GM04504 (cell line): ENCODE data around the gene DAPK2.
"Not testable (repeated sequence)": the region's sequence is repeated elsewhere in the genome, so short reads cannot be mapped to it uniquely, and the experiment has no call there.

ENCODE experiments used
- DNase-seq: peaks from one replicate; pipeline ENCODE4 v3.0.0-alpha.2; 2012; ENCODE audit warnings: low read depth

The DAPK2 gene

DNA sequence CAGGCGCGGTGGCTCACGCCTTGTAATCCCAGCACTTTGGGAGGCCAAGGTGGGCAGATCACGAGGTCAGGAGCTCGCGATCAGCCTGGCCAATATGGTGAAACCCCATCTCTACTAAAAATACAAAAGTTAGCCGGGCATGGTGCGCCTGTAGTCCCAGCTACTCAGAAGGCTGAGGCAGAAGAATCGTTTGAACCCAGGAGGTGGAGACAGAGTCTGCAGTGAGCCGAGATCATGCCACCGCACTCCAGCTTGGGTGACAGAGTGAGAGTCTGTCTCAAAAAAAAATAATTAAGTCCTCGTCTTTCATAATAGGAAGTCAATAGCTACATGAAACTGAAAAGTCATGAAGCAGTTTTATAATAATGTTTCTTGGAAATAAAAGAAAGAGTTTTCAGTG, 7.4 kb upstream of the DAPK2 start:
- not testable (repeated sequence) for DNase-seq

DNA sequence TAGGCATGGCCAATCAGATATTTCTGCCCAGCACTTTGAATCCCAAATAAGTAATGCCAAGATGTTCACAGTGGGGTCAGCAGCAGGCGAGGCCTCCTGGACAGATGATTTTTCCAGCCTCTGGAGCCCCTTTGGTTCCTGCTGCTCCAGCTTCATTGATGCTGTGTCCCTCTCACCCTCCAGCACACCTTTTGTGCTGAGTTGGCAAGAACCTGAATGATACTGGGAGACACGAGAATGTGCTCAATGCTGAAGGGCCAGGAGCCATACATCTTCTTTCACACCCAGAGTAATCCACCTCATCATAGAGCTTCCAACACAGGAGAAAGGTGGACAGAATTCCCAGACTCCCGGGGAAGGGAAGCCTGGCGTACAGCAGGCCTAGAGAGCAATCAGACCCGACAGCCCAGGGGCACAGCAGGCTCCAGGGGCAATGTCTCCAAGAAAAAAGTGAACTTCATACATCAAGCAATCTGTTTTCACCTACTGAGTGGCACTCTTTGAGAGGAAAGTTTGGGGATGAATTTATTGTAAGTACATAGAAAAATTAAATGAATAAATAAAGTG, 6.7 kb upstream of the DAPK2 start:
- DNase-seq = no peak

DNA sequence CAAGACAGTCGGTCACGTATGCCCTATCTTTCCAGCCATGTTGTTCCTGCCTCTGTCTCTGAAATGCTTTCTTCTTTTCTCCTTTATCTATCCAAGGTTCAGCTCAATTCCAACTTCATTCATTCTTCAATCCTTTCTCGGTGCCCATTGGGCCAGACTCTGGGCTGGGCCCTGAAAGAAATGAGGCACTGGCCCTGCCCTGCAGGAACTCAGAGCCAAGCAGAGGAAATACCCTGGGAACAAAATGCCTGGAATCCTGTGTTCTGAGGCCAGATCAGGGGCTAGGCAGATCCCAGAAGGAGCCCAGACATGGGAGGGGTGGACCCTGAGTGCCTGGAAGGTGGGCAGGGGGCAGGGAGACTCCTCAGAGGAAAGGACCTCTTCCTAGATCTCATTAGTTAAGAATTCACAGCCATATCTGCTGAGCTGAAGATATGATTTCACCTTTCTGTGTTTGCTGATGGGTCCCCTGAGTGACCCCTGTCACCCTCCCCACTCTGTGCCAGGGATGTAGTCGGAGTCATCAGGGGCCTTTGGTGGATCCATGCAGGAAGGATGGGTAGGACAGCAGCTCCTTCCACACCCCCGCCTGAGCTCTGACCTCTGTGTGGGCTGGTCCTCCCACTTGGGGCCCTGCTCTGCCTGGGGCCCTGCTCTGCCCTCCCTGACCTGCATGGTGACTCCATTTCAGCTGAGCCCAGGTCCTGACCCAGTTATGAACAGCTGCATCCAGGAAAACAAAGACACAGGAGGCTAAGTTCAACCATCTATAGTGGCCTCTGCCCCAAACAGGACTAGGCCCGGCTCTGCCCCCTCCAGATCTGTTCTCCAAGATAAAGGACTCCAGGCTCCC, 5.3 kb upstream of the DAPK2 start:
- no peak for DNase-seq

DNA sequence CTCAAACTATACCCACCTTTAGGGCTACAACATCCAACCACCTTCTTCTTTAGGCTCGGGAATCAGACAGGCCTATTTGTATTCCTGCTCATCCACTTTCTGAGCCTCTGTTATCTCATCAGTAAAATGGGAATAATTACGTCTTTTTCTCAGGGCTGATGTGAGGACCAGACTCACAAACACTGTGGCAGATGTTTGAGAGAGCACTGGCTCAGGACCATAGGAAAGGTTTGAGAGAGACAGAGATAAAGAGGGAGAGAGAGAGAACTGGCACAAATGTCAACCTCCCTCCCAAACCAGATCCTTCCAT, 4.8 kb upstream of the DAPK2 start:
- no peak for DNase-seq

DNA sequence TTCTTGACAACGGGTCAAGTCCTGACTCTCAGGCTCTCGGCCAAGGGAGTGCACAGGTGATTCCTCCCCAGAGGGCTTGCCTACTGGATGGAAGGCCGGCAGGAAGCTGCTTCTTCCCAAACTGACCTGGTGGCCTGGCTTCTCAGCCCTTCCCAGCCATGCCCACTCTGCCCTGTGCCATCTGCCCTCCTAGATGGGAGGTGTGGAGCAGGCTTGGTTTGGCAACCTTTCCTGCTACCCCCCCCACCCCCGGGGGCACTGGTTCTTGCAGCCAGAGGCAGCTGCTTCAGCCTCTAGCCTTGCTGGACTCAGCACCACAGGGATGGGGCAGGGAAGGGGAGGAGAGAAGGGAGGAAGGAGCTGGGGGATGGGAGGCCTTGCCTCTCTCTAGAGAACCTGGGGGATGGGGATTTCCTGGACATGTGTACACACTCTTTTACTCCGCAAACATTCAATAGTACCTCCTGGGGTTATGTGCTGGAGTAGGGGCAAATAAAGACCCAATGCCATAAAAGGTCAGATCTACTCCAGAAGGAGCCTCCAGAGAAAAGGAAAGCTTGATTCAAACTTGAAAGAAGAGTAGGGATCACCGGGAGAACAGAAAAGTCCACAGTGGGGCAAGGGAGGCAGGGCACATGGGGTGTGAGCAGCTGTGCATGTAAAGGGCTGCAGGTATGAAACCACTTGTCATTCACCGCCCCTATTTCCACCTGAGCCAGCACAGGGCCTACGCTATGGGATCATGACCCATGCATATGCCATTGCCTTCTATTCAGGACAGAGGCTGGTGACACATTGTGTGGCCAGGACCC, 4.2 kb upstream of the DAPK2 start:
- DNase-seq = no peak

DNA sequence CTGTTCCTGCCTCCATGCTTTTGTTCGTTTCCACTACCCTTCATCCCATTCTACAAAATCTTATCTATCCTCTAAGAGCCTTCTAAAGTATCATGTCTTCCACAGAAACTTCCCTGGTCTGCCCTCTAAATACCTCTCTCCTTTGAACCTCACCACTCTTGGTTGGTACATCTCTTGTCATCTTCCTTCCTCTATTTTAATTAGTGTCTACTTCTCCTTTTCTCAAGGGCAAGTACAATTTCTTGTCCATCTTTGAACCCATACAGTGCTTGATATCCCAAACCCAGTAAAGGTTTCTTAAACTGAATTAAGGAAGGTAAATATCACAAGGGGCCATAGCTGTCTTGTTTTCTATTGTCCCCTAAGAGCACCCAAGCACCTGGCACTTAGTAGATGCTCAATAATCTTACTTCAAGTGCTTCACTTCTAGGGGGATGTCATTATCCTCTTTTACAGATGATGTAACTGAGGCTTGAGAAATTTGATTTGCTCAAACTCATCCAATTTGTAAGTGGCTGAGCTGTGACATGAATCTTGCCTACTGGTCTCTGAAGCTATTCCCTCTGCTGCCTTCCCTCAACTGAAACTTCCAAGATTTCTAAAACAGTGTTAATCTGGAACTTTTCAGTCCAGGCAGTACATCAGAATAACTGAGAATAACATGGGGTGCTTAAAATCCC, 2.6 kb upstream of the DAPK2 start:
- no peak for DNase-seq

DNA sequence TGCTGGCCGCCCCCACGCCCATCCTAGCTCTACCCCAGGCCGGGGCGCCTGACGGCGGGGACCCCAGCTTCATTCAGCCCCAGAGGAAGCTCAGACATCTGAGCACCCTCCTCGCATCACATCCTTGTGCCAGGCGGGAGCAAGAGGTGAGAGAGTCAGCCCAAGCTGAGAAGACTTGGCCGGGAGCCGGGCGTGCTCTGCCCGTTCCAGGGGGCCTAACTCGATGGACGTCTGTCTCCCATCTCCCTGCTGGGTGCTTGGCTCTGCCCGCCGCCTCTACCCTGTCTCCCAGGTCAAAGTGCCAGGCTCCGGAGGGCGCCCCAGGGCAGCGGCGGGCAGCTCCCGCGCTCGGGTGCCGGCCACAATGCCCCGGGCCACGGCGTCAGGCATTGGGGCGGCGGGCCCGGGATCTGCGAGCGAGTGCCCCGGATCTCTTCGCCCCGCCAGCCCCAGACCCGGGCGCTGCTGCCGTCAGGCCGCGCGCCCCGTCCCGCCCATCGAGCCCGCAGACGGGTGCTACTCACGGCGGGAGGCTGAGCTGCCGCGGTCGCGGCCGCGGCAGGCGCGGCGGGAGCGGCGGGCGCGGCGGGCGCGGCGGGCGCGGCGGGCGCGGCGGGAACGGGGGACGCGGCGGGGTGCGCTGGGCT, 388 bp downstream of the DAPK2 start:
- DNase-seq = no peak

DNA sequence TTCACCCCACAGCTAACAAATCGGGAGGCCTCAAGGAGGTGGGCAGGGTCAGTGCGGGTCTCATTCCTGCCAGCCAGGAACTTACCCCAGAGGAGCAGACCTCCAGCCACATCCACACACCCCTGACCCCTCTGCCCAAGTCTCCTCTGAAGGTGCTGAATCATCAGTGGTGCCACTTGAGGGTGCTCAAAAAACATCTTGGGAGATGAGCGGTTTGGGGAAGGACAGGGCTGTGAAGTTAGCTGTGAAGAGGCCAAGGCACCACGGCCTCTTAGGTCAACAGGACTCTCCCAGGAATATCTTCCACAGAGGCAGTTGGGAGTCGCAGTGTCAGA, 1.2 kb downstream of the DAPK2 start:
- DNase-seq = no peak

DNA sequence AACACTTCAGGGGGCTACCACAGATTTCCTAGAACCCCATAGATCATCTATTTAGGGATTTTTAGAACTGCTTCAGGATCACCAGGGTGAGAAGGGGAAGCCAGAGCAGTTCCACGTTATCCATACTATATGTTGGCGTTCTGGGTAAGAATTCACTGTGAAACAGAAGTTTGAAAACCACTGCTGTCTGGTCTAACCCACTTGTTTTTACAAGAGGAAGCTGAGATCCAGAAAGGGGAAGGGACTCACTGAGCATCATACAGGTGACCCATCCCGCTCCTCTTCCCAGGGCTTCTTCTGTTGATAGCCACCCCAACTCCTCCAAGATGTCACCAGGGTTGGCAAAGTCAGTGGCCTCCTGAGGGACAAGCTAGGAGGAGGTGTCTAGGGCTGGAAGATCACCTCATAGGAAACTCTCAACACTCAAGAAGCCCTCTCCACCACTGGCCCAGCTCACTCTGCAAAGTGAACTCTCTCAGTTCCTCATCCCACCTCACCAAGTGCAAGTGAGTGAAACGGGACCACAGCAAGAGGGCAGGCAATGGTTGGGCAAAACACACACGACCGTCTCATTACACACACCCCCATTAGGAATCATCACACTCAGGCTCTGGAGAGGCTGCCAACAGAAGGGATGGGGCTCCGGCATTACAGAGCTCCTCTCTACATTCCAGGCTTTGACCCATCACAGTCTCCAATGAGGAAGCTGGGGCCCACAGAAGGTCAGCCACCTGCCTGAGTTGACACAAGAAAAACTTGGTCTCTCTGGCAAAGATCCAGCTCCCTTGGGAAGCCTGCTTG, 1.8 kb downstream of the DAPK2 start:
- DNase-seq = no peak

DNA sequence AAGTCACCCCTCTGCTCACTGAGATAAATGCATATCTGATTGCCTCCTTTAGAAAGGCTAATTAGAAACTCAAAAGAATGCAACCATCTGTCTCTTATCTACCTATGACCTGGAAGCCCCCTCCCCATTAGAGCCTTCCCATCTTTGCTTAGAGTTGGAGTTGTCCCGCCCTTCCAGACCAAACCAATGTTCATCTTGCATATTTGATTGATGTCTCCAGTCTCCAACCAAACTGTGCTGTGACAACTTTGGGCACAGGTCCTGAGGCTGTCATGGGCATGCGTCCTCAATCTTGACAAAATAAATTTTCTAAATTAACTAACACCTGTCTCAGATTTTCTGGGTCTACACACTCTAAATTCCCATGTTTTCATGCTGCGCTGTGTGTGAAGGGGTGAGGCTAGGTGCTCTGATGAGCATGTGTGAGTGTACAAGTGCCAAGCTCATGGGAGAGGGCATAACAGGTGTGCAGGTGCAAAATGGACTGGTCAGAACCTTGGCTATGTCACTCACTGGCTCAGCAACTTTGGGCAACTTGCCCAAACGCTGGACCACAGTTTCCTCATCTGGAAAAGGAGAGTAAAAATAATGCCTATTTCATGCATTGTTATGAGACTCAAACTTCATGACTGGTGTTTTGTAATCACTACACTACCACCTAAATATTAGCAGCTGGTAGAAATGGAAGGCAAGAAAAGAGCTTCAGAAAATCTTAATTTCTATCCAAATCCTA, 7.2 kb downstream of the DAPK2 start:
- no peak for DNase-seq

DNA sequence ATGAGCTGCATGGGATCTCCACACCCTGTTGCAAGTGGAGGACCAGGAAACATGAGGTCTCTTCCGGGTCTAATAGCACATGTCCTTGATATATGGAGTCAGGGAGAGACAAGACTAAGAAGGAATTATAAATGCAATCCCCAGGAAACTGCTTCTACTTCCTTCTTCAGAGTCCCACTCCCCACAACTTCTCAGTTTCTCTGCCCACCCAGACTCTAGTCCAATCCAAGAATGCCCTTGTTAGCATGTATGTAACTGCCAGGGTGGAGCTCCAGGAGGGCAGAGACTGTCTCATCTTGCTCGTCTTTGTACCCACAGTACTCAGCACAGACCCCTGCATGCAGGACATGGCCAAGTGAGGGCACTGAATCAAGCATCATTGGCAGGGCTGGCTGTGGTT, 8.3 kb downstream of the DAPK2 start:
- DNase-seq = no peak

DNA sequence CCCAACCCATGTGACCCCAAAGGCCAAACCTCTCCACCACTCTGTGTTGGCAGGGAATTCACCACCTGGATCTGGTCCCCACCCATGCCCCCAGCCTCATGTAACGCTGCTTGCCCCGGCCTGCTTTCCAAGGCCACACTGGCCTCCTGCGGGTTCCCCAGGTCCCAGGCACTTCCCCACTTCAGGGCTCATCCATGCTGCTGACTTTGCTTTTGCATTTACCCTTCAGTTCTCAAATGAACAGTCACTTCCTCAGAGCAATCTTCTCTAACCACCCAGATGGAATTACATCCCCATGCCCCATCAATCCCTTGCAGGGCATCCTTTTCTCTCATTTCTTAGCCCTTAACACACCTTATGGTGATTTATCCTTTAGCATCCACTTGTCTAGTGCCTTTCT, 9.2 kb downstream of the DAPK2 start:
- DNase-seq = no peak

DNA sequence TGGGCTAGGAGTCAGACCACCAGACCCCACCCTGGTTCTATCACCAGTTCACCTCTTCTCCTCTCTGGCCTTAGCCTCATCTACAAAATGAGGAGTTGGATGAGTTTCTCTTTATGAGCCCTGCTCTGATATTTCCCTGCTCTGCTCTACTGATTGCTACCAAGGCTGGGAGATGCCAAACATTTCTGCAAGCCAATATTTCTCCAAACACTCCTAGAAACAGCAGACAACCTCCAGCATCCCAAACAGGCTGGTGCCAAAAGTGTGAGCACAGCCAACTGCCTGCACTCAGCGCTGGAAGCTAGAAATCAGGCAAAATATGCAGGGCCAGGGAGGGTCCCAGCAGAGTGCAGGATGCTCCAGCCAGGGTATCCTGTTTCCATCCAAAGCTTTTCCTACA, 10.8 kb downstream of the DAPK2 start:
- DNase-seq = no peak

DNA sequence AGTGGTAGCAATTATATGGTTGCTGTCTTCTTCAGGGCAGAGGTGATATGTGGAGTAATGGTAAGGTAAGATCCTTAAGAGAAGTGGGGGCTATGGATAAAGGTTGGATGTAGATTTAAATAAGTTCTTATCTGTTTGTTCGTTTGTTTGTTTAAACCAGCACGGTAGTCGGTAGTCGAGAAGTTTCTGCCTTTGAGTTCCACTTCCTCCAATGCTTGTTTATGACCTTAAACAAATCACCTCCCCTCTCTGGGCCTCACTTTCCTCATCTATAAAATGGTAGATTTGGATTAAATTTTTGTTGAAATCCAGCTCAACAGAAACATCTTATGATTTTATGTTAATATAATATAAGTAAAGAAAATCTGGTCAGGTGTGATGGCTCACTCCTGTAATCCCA, 11.8 kb downstream of the DAPK2 start:
- DNase-seq = no peak

DNA sequence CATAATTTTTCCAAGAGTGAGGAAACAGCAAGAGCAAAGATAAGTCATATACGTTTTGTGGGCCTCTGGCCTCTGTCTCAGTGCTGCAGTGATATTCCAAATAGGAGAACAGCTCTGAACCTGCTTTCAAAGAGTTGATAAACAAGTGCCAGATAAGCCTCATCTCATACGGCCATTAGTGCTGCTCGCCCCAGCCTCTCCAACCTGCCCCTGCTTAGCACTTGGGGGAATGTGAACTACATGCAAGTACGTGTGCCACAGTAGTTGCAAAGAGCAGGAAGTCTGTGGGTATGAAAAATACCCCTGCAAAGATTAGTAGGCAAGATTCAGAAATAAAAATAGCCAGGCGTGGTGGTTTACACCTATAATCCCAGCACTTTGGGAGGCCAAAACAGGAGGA, 14.0 kb downstream of the DAPK2 start:
- no peak for DNase-seq

DNA sequence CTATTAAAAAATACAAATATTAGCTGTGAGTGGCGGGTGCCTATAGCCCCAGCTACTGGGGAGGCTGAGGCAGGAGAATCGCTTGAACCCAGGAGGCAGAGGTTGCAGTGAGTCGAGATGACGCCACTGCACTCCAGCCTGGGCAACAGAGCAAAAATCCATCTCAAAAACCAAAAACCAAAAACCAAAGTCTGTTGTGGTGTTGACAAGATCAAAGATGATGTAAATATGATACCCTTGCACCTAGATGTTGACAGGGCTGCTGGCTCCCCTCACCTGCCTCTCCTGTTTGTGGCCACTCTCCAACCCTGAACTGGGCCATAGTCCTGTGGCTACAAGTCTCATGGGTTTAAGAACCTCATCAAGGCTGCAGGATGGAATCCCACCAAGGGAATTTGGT, 16.2 kb downstream of the DAPK2 start:
- no peak for DNase-seq

DNA sequence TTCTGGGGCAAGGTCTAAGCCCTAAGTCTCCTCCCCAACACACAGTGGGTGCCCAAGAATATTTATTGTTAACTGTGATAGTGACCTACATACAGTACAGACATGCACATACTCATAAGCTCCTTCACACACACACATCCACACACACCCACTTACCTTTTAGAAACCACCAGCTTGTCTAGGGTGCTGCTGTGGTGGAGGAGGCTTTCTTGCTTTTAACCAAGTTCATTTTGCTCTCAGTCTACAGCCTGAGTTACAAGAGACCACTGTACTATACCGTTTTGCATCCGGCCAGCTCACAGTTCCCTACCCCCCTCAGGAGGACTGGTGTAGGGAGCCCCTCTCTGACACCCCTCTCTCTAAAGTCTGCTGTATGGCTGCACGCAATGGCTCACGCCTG, 16.7 kb downstream of the DAPK2 start:
- no peak for DNase-seq

DNA sequence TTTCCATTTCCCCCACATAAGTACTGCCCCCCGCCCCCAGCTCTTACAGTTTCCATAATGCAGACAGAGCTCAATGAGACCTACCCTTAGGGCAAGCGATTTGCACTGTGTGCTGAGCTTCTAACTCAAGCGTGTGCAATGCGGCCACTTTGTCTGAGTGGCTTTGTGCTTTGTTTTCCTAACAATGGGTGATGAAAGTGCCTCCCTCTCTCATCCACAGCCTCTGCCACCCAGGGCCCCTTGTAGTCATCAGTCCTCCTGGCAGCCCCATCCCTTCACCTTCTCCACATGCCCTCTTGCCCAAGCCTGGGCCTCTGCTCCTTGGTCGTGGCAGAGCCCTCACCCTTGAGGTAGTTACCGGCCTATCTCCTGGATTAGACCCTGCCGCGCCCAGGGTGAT, 17.2 kb downstream of the DAPK2 start:
- no peak for DNase-seq

DNA sequence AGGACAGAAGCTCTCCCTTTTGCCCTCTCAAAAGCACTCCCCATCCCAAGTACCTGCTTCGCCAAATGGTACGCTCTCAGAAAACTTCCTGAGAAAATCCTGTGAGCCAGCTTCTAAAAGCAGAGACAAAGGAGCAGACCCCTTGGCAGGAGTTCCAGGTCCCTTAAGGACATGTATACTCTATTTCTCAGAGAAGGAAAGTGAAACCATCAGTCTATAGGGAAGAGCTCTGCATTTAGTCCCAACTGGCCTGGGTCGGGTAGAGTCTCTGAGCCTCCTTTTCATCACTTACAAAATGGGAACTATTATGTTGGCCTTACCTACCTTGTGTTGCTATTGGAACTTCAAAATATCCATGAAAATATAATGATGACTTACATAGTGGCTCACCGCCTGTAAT, 19.7 kb downstream of the DAPK2 start:
- no peak for DNase-seq

DNA sequence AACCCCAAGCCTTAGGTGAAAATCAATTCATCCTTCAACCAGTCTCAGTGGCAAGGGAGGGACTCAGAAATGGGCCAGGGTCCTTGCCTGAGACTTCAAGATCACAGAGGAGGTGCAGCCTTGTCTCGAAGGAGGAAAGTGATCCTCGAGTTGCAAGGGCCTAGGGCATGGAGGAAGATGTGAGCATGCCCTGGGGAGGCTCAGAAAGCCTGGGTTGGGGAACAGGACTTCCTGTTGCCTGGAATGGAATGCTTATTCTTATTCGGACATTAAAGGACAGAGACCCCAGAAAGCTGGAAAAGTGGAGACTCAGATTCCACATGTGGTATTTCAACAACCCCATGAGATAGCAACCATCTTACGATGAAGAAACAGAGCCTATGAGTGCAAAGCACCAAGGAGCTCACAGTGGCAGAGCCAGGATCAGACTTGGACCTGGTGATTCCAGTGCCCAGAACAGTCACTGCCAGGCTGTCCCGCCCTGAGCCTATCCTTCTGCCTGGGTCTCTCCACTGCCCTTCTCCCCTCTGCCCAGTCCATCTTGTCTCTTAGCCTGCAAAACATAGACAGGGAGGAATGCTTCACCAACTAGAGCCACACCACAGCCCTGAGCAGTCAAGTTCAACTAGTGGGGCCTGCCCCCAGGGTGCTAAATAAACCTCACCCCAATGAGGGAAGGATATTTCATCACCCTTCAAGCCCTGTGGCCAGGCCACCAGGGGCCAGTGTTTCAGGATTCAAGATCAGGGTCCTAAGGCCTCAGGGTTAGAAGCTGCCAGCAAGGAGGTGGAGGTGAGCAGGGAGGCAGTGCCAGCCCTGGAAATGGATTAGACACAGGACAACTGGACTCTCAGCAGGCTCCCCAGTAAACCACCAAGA, 21.9 kb downstream of the DAPK2 start:
- no peak for DNase-seq
